Measurements from ENCODE around the gene TRIM62.

Gene TRIM62

GRCh38 chr1:33181921-33182341 is at the start of gene TRIM62:
Gene TRIM62, minus strand, starts transcription at chr1:33182043. Its CDS starts 611 bp downstream, at chr1:33181432.
- peak; percentile 96 for DNase-seq (ENCODE audit: low spot score)
- TF ChIP-seq CTCF (IDR thresholded peaks at IDR 0.05; ENCODE audit: extremely low read depth, missing control alignments), result no peak

- TF ChIP-seq CTCF (IDR thresholded peaks at IDR 0.05; ENCODE audit: extremely low read depth, missing control alignments), result no peak
- DNase-seq (ENCODE audit: low spot score), result no peak
Observed at GRCh38 chr1:33231166-33231565, 49.3 kb upstream of the TRIM62 start.

GRCh38 chr1:33228935-33229487 is 47.2 kb upstream of the TRIM62 start:
- TF ChIP-seq CTCF (IDR thresholded peaks at IDR 0.05; ENCODE audit: extremely low read depth, missing control alignments), result no peak
- no peak for DNase-seq (ENCODE audit: low spot score)

- DNase-seq (ENCODE audit: low spot score), result no peak
- TF ChIP-seq CTCF (IDR thresholded peaks at IDR 0.05; ENCODE audit: extremely low read depth, missing control alignments), result no peak
Observed at GRCh38 chr1:33225586-33225985, 43.7 kb upstream of the TRIM62 start.

- DNase-seq (ENCODE audit: low spot score), result no peak
- no peak for TF ChIP-seq CTCF (IDR thresholded peaks at IDR 0.05; ENCODE audit: extremely low read depth, missing control alignments)
Observed at GRCh38 chr1:33224166-33224707, 42.4 kb upstream of the TRIM62 start.

GRCh38 chr1:33222381-33222780 is 40.5 kb upstream of the TRIM62 start:
- no peak for TF ChIP-seq CTCF (IDR thresholded peaks at IDR 0.05; ENCODE audit: extremely low read depth, missing control alignments)
- no peak for DNase-seq (ENCODE audit: low spot score)

GRCh38 chr1:33221385-33221758 is 39.5 kb upstream of the TRIM62 start:
- TF ChIP-seq CTCF (IDR thresholded peaks at IDR 0.05; ENCODE audit: extremely low read depth, missing control alignments), result no peak
- no peak for DNase-seq (ENCODE audit: low spot score)
